ENCODE results near the gene ME3.

DNA sequence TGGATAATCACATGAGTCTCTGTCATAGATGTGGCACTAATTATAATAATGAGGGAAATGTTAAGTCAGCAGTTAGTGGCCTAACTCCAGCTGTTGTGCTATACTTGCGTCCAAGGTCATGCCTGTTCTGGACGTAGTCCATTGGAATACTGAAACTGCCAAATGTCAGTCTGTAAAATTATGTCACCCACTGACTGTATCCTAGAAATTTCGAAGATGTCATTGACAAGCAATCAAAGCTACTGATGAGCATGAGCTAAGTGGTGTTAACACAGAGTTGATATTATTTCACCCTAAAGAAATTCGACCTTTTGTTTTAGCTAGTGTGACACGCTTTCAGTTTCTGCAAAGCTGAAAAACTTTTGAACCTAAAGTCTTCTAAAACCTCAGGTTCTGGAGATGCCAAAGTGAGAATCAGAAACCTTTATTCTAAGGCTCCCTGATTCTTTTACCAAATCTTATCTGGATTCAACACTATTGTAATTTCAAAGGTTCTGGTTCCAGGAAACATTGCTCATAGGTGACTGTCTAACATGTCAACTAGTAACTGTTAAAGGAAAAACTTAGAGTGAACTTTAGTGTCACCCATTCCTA is 14.9 kb upstream of the ME3 start:
- TF ChIP-seq GATA3 (IDR thresholded peaks at IDR 0.05; ENCODE audit: low read depth, low read length) (no peak), GATA2 (IDR thresholded peaks at IDR 0.05; ENCODE audit: low read depth, low read length) (no peak)

All from SH-SY5Y (cell line).